ENCODE results near the gene SLC16A13. TPM values are rescaled to one million over a fixed set of nuclear protein-coding genes. Genes with fewer than 3 reads are reported as not detected.

The SLC16A13 gene
- polyA plus RNA-seq, 3 donors: 3.3 to 4.6 (median 4.5) TPM

GRCh38 chr17:7007143-7007542, 28.7 kb upstream of the SLC16A13 start:
- DNase-seq (ENCODE audit: extremely low read depth in 1 of 11, low read depth in 9 of 11, low spot score in 4 of 11): no peak

- no peak for DNase-seq (ENCODE audit: extremely low read depth in 1 of 11, low read depth in 9 of 11, low spot score in 4 of 11)
These were observed 25.3 kb upstream of the SLC16A13 start for GRCh38 chr17:7010523-7010922.

GRCh38 chr17:7011415-7011814, 24.4 kb upstream of the SLC16A13 start:
- no peak for DNase-seq (ENCODE audit: extremely low read depth in 1 of 11, low read depth in 9 of 11, low spot score in 4 of 11)

GRCh38 chr17:7011942-7012254, 23.9 kb upstream of the SLC16A13 start:
- no peak for DNase-seq (ENCODE audit: extremely low read depth in 1 of 11, low read depth in 9 of 11, low spot score in 4 of 11)

GRCh38 chr17:7014261-7014994, 21.4 kb upstream of the SLC16A13 start:
- peak in 10 of 11 donors; percentile 84 to 94 (median 92) for DNase-seq (ENCODE audit: extremely low read depth in 1 of 11, low read depth in 9 of 11, low spot score in 4 of 11)

GRCh38 chr17:7014995-7015958, 20.5 kb upstream of the SLC16A13 start:
- no peak for DNase-seq (ENCODE audit: extremely low read depth in 1 of 11, low read depth in 9 of 11, low spot score in 4 of 11)

- no peak for DNase-seq (ENCODE audit: extremely low read depth in 1 of 11, low read depth in 9 of 11, low spot score in 4 of 11)
These were observed 19.4 kb upstream of the SLC16A13 start for GRCh38 chr17:7016418-7016817.

GRCh38 chr17:7016886-7017826, 18.7 kb upstream of the SLC16A13 start:
- DNase-seq (ENCODE audit: extremely low read depth in 1 of 11, low read depth in 9 of 11, low spot score in 4 of 11): no peak

GRCh38 chr17:7017827-7018200, 18.0 kb upstream of the SLC16A13 start:
- no peak for DNase-seq (ENCODE audit: extremely low read depth in 1 of 11, low read depth in 9 of 11, low spot score in 4 of 11)

- DNase-seq (ENCODE audit: extremely low read depth in 1 of 11, low read depth in 9 of 11, low spot score in 4 of 11): no peak
These were observed 17.4 kb upstream of the SLC16A13 start for GRCh38 chr17:7018331-7018964.

GRCh38 chr17:7019367-7019766, 16.4 kb upstream of the SLC16A13 start:
- DNase-seq (ENCODE audit: extremely low read depth in 1 of 11, low read depth in 9 of 11, low spot score in 4 of 11): no peak

- DNase-seq (ENCODE audit: extremely low read depth in 1 of 11, low read depth in 9 of 11, low spot score in 4 of 11): peak in 1 of 11 donors; percentile 73
These were observed 15.8 kb upstream of the SLC16A13 start for GRCh38 chr17:7019839-7020519.

GRCh38 chr17:7020894-7021664, 14.7 kb upstream of the SLC16A13 start:
- DNase-seq (ENCODE audit: extremely low read depth in 1 of 11, low read depth in 9 of 11, low spot score in 4 of 11): no peak

GRCh38 chr17:7021993-7022778, 13.6 kb upstream of the SLC16A13 start:
- DNase-seq (ENCODE audit: extremely low read depth in 1 of 11, low read depth in 9 of 11, low spot score in 4 of 11): no peak

- DNase-seq (ENCODE audit: extremely low read depth in 1 of 11, low read depth in 9 of 11, low spot score in 4 of 11): no peak
These were observed 12.8 kb upstream of the SLC16A13 start, which contains the start of gene BCL6B for GRCh38 chr17:7022781-7023571. Gene BCL6B (plus strand): TSS chr17:7023050. CDS start chr17:7023672, 622 bp downstream.

Data from renal cortex interstitium (tissue), 11 donors.